HG03139 (cell line): ENCODE measurements around the gene ZNF581.
A peak's percentile ranks its signal among the peaks of the same experiment; 100 is the strongest.

Experiments used
- ATAC-seq: cut with Tn5 transposase; IDR thresholded peaks from one replicate; pipeline ENCODE4 v1.9.1; 2021; ENCODE audit not compliant: unreplicated experiment

ZNF581 gene

DNA sequence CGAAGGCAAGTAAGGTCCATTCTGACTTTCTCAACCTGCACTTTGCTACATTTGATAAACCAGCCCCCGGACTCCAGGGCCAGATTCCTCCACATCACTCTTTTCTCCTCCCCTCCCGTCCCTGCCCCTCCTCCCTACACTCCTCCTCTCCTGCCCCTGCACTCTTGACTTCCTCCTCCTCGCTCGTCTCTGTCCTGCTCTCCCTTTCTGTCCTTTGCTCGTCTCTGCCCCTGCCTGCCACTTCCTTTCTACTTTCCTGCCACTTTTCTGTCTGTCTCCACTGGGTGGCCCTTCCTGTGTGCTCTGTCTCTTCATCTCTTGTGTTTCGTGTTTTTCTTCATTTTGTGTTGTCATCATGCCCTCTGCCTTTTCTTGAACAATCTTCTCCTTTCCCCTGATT is 18.4 kb downstream of the ZNF581 start:
- ATAC-seq, result no peak

DNA sequence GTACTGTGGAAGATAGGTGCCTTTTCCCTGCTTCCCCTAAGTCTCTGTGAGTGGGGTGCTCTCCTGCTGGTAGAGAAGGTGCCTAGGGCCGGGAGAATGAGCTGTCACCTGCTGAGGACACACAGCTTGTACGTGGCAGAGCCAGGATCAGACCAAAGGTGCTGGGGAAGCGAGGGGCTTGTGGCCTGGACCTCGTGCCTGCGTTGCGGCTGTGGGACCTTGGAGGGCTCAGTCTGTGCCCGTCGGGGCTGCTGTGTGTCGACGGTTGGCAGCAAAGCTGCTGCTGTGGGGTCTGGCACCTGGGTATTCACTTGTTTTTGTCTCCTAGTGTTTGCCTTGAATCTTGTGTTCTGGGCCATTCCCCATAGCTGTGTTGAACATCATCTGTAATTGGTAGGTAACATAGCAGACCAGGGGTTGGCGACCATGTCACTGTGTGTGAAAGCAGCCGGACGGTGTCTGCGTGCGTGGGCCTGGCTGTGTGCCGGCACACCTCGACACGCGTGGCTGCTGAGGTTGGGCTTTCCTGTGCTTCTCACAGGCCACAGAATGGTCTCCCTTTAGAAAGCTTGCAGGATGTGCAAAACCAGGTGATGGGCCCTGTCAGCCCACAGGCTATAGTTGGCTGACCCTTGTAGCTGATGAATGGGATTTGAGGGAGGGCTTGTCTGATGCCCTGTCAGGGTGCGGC is 20.5 kb downstream of the ZNF581 start:
- no peak for ATAC-seq

DNA sequence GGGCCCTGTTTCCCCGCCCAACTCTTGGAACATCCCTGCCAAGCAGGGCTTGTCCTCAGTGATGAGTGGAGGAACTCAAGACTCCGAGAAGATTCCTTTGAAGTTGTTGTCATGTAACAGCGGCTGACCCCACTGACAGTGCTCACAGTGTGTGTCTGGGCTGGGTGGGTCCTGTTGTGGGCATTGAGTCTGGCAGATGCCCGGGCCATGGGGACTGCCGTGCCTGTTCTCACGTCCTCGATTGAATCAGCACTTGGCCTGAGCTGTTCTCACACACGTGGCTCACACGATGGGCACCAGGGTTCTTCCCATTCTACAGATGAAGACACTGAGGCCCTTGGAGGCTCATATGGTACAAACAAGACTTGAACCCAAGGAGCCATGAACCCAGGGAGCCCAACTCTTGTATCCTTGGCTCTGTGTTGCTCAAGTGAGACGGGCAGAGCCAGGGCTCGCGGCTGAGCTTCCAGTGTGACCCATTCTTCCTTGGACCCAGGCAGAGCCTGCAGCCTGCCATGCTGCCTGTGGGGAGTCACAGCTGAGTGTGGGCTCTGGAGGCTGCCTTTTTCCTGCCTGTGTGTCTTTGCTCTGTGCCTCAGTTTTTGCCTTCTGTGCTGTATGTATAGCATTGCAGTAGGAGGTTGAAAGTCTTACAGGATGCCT is 23.0 kb downstream of the ZNF581 start:
- ATAC-seq, result no peak

DNA sequence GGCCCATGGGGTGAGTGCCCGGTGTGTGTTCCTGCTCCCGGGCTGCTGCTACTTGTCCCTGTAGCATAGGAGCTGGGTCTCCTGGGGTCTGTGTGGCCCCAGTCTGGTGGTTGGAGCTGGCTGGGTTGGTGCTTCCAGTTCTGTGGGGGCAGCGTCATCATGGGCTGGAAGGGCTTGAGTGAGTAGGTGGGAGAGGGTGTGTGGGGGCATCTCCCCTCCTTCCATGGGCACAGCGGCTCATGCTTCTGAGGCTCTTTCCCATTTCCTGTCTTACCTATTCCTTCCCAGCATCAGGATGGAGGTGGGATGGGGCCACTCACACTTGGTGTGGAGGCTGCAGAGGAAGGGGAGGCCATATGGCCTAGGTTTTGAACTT is 23.5 kb downstream of the ZNF581 start:
- ATAC-seq, result no peak

DNA sequence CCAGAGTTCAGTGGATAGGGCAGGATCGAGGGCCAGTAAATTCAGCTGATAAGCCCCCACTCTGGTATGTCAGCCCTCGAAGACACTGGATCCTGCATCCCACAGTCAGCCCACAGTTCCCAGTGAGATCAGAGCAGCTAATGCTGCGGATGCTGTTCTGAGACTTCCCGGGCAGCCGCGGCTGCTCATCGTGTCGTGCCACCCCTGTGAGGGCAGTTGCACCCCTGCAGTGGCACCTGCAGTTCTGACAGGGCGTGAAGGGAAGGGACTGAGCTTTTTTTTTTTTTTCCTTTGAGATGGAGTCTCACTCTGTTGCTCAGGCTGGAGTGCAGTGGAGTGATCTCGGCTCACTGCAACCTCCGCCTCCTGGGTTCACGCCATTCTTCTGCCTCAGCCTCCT is 24.1 kb downstream of the ZNF581 start:
- no peak for ATAC-seq

DNA sequence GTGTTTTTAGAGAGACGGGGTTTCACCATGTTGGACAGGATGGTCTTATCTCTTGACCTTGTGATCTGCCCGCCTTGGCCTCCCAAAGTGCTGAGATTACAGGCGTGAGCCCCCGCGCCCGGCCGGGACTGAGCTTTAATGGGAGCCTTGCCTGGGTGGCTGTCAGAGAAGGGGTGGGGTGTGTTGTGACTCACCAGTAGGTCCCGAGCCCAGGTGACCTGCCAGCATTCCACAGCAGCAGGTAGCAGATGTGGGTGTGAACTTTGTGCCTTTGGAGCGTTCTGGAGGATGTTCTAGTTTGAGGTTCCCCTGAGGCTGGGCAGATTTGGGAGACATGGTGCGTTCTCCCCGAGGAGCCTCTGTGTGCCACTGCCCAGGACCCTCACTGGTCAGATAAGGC is 24.5 kb downstream of the ZNF581 start:
- no peak for ATAC-seq

DNA sequence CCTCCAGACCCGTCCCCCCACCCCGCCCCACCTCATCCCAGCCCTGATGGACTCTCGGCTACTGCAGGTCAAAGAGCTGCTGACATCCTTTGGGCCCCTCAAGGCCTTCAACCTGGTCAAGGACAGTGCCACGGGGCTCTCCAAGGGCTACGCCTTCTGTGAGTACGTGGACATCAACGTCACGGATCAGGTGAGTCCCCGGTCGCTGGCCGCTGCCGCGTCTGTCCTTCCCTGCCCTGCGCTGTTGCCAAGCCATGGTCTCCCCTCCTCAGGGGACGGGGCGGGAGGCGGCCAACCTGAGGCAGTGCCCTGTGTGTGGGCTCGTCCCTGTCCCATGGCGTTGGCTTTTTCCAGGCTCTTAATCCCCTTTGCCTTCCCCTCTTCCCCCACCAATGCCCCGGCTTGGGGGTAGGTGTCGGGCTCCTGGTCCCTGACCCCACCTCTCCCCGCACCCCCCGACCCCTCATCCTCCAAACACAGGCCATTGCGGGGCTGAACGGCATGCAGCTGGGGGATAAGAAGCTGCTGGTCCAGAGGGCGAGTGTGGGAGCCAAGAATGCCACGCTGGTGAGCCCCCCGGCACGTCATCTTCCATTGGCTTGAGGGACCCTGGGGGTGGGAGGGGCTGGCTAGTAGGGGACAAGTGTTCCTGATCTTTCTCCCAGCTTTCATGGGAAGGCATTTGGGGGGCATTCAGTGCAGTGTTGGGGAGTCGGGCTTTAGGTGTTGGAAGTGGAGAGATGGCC is 25.3 kb downstream of the ZNF581 start:
- no peak for ATAC-seq

DNA sequence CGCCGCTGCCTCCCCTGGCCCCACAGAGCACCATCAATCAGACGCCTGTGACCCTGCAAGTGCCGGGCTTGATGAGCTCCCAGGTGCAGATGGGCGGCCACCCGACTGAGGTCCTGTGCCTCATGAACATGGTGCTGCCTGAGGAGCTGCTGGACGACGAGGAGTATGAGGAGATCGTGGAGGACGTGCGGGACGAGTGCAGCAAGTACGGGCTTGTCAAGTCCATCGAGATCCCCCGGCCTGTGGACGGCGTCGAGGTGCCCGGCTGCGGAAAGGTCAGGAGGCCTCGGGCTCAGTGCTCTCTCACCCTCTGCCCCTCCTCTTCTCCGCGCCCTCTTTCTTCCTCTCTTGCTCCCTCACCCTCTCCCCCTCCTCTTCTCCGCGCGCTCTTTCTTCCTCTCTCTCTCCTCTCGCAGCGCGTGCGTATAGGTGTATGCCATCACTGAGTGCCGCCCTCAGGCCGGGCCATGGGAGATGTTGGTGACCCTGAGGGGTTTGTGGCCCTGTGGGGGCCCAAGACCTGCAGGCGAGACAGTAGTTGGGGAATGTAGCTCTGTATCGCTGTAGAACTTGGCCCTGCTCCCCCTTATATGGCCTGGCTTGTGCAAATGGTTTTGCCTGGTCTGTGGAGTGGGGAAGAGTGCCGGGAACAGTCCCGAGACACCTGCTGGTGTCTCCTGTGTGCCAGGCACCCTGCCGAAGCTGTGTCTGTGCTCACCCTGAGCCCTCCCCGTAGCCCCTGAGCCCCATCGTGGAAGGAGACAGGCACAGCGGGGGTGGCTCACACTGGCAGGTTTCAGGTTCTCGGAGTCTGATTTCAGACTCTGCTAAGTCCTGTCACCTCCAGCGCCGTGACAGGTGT is 26.2 kb downstream of the ZNF581 start:
- ATAC-seq, result no peak

DNA sequence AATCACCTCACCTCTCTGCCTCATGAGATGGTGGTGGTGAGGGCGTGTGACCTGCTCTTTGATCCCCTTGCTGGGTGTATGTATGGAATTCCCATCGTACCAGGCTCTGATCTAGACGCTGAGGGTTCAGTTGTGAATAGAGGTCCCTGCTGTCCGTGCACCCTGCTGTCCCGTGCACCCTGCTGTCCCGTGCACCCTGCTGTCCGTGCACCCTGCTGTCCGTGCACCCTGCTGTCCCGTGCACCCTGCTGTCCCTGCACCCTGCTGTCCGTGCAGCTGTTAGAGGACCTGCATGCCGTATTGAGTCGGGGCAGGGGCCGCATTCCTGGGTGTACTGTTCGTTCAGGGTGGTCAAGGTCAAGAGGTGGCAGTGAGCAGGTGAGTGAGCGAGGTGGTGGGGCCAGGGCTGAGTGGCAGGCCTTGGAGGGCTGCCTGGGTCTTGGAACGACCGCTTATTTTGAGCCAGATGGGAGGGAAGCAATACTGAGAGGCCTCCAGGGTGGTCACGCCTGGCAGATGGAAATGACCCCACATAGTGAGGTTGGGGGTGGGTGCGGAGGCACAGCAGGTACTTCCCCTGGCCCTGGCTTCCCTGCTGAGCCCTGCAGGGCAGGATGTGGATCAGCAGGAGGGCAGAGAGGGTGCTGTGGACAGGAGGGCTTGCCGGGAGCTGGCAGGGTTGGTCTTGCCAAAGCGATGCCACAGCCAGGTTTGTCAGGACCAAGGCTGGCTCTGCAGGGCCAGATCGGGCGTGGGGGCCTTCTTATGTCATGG is 27.0 kb downstream of the ZNF581 start:
- ATAC-seq, result no peak

DNA sequence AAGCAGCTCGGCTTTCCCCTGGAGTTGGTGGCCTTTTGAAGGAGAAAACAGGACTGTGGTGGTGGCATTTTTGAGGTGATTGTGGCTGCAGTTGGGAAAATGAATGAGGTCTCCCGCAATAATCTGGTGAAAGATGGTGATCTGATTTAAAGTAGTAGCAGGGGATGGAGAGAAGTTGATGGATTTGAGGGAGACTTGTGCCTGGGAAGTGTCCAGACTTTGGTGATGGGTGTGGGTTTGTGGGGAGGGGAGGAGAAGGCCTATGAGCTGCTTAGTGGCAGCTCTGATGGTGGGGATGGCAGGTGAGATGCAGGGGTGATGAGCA is 27.6 kb downstream of the ZNF581 start:
- no peak for ATAC-seq

DNA sequence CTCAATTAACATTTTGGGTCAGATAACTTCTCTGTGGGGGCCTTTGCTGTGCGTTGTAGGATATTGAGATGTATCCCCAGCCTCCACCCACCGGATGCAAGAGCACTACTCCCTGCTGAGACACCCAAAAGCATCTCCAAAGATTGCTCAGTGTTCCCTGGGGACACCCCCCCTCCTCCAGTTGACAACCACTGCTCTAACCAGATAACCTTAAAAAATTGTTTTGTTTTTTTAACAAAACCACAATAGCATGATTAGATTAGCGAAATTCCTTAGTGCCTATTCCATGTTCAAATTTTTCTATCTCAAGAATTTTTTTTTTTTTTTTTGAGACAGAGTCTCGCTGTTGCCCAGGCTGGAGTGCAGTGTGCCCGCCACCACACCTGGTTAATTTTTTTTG is 29.0 kb downstream of the ZNF581 start:
- no peak for ATAC-seq

DNA sequence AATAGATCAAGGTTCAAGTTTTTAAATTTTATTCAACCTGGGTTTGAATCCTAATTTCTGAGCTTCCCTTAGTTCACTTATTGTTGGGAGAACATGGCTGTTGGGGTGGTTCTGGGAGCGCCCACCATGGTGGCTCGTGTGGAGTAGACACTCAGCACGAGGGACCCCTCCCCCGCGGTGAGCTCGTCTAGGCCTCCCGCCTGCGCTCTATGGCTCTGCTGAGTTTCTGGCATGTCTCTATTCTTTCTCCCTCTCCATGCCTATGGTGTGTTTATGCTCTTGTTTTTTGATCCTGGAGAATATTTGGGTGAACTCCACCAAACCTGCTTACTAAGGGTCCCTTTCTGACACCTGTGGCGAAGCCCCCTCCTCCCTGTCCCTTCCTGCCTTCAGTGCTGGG is 30.0 kb downstream of the ZNF581 start:
- ATAC-seq, result no peak

DNA sequence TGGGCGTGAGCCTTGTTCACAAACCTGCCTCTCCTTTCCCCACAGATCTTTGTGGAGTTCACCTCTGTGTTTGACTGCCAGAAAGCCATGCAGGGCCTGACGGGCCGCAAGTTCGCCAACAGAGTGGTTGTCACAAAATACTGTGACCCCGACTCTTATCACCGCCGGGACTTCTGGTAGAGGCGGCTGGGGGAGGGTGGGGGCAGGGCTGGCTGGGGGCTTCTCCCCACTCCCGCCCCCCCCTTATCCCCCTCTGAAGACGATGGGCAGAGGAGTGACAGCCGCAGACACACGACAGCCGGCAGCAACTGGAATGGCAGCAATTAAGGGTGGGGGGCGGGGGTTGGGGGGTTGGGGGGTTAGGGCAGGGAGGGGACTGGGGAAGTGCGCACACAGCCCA is 30.4 kb downstream of the ZNF581 start:
- ATAC-seq, result no peak

DNA sequence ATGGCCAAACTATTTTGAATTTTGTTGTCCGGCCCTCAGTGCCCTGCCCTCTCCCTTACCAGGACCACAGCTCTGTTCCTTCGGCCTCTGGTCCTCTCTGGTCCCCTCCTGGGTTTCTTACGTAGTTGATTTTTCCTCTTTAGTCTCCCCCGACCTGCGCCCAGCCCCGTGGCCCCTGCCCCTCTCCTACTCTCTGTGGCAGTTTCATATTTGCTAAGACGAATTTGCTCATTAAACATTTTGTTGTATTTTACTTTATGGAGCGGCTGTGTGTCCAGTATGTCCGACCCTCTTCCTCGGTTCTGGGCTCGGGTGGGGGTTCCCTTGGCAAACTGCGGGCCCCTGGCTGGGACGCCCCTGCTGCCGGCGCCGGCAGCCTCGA is 31.0 kb downstream of the ZNF581 start:
- no peak for ATAC-seq

DNA sequence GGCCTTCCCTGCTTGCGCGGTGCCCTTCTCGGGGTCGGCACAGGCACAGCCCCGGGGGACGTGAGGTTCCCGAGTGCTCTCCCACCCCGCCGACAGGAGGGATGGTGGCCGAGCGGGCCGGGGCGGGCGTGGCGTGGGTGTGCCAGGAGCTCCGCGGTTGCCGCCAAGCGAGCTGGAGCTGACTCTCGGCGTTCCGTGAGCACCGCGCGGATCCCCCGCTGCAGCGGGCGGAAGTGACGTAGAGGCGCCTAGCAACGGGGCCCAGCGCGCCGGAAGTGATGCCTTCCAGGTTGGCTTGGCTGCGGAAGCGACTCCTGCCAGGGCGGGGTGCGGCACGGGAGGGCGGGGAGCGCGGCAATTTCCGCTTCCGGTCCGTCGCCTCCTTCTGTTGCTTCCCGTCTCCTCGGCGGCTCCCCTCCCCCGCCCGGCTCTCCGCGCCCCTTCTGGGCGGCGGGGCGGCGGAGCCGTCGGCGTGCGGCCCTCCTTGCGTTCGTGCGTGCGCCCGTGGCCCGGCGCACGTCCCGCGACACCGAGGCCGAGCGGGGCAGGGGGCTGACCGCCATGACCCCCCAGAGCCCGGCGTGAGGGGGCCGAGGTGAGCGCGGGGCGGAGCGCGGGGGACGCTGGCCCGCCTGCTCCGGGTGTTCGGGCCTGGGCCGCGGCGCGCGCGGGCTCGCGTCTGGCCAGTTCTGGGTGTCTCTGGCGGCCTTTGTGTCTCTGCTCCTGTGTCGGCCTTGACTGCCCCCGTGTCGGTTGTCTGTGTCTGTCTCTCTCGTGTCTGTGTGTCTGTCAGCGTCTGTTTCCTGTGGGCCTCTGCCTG is 31.6 kb downstream of the ZNF581 start, which contains the start of gene EPN1:
TSS of gene EPN1 (plus strand) at position 386 of the 820 bp plus-strand sequence. CDS start 3,402 bp downstream, outside the sequence.
- ATAC-seq, result peak; percentile 64

DNA sequence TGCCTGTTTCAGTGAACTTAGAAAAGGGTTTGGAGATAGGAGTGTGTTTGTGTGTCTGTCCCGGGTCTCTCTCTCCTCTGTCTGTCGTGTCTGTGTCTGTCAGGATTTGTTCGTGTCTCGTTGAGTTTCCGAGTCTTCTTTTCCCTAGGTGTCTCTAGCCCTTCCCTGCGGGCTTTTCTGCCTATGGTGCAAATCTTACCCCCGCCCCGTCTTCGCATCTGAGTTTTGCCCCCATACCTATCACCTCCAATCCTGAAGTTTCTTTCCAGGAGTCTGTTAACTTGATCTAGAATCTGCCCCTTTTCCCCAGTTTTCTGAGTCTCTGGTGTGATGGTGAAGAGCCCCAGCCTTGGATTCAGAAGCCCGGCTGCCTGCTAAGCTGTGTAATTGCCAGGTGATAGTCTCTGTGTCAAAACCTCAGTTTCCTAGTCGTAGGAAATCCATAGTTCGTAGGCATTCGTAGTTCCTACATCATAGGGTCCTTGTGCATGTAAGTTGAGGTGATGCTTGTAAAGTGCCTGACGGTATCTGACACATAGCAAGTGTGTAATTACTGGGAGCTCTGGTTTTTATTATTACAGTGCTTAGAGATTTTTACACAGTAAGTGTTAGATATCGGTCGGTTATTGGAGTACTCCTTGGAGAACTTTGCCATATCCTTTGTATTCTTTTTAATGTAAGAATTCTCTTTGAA is 32.4 kb downstream of the ZNF581 start:
- ATAC-seq, result no peak

DNA sequence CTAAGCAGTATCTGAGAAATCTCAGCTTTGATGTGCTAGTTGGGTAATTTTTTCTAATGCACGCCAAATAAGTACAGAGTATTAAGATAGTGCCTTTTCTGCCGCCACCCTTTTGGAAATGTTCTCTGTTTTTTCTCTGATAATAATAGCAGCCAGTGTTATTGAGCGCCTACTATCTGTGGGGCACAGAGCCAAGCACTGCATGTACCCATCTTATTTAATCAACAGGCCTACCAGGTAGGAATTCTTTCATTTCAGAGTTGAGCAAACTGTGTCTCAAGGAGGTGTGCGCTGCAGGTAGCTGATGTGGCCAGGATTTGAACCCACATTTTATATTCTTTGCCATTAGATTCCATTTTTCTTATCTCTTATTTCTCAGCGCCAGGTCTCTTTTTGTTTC is 32.9 kb downstream of the ZNF581 start:
- no peak for ATAC-seq

DNA sequence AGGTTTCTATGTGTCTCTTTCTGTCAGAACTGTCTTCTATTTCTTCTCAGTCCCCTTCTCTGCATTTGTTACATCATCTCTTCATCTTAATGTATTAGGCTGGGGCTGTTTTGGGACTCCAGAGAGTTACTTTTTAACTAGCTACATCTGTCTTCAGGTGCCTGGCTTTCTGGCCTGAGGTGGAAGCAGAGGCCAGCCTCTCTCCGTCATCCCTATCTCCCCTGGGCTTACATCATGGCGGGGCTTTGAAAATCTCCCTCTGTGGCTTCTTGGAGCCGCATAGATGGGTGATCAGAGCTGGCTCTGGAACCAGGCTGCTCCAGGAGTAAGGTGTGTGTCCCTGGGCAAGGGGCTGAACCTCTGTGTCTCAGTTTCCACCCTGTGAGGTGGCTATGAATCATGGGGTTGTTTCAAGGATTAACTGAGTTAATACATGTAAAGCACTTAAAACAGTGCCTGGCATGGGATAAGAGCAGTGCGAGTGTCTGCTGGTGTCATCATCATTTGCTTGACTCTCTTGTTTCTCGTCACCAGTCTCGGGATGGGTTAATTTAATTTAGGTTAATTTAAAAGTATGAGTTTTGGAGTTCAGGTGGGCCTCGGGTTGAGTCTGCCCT is 33.5 kb downstream of the ZNF581 start:
- ATAC-seq, result no peak

DNA sequence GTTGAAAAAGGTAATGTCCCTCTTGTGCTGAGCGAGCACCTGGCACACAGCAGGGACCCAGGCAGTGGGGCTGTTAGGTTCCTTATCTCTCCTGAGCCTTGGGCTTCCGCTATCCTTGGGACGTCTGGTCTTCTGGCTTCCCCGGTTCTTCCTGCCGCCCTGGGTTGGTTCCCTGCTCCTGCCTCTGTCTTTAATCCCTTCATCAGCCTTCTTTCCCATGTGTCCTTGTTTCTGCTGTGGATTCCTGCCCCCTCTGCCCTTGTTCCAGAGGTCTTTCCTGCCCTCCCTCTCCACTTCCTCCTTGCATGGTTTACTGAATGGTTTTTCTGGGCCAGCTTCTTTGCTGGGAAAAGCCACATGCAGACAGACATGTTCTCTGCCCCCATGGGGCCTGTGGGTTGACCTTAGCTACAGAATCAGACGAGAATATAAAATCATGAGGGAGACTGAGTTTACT is 34.2 kb downstream of the ZNF581 start:
- no peak for ATAC-seq
